BE2C (cell line): ENCODE measurements around the gene UBE2E2.

Experiments
- DNase-seq: peaks from one replicate; pipeline ENCODE4 v3.0.0-alpha.2; 2020
- H3K27me3 ChIP-seq: fragments of 250-450 bp; sonication (Bioruptor Pico); 2 replicates; pipeline ENCODE4 v1.5.1; 2020; ENCODE audit warnings: mild to moderate bottlenecking
- H3K36me3 ChIP-seq: fragments of 250-450 bp; sonication (Bioruptor Pico); 2 replicates; pipeline ENCODE4 v1.5.1; 2020; ENCODE audit warnings: mild to moderate bottlenecking
- H3K4me1 ChIP-seq: fragments of 250-450 bp; sonication (Bioruptor Pico); 2 replicates; pipeline ENCODE4 v1.5.1; 2020
- H3K4me3 ChIP-seq: 2 replicates; pipeline ENCODE4 v1.5.1; 2011; ENCODE audit warnings: low read depth, low read length
- H3K9me3 ChIP-seq: fragments of 250-450 bp; sonication (Bioruptor Pico); 2 replicates; pipeline ENCODE4 v1.5.1; 2020
- TF ChIP-seq, protein P1 (sequence below): IDR thresholded peaks from 2 replicates; pipeline ENCODE4 v1.5.1; 2012; ENCODE audit warnings: mild to moderate bottlenecking, low read depth, low read length

UBE2E2 gene

DNA sequence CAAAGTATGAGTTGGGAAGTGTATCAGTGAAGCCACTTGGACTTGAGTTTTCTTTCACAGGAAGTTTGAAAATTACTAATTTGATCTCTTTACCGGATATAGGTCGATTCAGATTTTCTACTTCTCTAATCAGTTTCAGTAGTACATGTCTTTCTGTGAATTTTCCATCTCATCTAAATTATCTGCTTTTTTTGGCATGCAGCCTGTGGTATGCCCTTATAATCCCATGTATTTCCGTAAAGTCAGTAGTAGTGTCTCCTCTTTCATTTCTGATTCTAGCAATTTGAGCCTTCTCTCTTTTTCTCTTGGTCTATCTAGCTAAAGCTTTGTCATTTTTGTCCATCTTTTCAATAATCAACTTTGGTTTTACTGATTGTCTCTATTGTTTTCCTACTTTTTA, 434.2 kb downstream of the UBE2E2 start:
- no peaks in the 10 kb centered on the region for H3K9me3 ChIP-seq
- no peak overlapping the region for H3K4me3 ChIP-seq
- TF ChIP-seq, protein P1, sequence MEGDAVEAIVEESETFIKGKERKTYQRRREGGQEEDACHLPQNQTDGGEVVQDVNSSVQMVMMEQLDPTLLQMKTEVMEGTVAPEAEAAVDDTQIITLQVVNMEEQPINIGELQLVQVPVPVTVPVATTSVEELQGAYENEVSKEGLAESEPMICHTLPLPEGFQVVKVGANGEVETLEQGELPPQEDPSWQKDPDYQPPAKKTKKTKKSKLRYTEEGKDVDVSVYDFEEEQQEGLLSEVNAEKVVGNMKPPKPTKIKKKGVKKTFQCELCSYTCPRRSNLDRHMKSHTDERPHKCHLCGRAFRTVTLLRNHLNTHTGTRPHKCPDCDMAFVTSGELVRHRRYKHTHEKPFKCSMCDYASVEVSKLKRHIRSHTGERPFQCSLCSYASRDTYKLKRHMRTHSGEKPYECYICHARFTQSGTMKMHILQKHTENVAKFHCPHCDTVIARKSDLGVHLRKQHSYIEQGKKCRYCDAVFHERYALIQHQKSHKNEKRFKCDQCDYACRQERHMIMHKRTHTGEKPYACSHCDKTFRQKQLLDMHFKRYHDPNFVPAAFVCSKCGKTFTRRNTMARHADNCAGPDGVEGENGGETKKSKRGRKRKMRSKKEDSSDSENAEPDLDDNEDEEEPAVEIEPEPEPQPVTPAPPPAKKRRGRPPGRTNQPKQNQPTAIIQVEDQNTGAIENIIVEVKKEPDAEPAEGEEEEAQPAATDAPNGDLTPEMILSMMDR = no peak
- H3K4me1 ChIP-seq = no peaks in the 10 kb centered on the region; the same call in 1 of the 2 replicates
- DNase-seq = no peak
- H3K27me3 ChIP-seq = no peaks in the 10 kb centered on the region
- no peaks in the 10 kb centered on the region for H3K36me3 ChIP-seq

DNA sequence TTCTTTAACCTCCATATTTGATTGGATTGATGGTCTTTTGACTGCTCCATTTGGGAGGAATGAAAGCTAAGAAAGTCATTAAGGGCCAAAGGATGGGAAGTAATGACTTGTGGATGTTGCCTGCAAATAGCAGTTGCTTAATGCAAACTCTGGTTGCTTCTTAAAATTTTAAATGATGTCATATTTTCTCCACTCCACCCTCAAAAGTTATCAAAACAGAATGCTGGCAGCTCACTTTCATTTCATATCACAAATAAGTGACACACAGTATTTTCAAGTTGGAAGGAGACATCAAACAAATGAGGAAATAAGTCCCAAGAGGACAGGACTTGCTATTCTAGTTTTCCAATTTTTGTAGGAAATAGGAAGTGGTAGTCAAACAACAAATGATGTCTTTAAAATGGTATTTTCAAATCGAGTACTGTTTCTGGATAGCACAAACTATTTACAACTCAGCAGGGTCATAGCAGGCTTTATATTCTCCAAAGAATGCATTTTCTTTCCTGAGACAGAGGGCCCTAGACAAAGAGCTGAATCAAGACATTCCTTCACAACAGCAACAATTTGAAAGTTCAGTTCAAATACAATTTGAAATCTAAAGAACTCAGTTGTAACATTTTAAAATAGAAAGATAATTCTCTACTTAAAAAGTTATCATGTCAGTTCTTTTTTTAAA, 437.5 kb downstream of the UBE2E2 start:
- H3K36me3 ChIP-seq = no peaks in the 10 kb centered on the region
- TF ChIP-seq, protein P1 = no peak
- DNase-seq = no peak

More for the DNA sequence above, 437.5 kb downstream of the UBE2E2 start:
- no peaks in the 10 kb centered on the region for H3K4me1 ChIP-seq
- H3K27me3 ChIP-seq = no peaks in the 10 kb centered on the region
- no peaks in the 10 kb centered on the region for H3K9me3 ChIP-seq
- H3K4me3 ChIP-seq = no peak overlapping the region
